Fibroblast of the aortic adventitia (primary cell): ENCODE results near the gene IL4I1. TPM values are rescaled to one million over a fixed set of nuclear protein-coding genes. Genes with fewer than 3 reads are reported as not detected.

Experiments used
- DNase-seq: peaks from one replicate; pipeline ENCODE4 v3.0.0-alpha.2; 2010; ENCODE audit warnings: low read depth
- H3K4me3 ChIP-seq: 2 replicates; pipeline ENCODE4 v1.5.1; 2011; ENCODE audit warnings: low read depth, mild to moderate bottlenecking, control low read depth, low read length, moderate library complexity
- total RNA-seq: library from RNA; depleted of rRNA; stranded (reverse); fragments of >200 nt; gene quantifications from 2 replicates; pipeline ENCODE4 v1.2.3, GENCODE V29; 2012; ENCODE audit warnings: low replicate concordance
- TF ChIP-seq, protein P1 (sequence below): IDR thresholded peaks from 2 replicates; pipeline ENCODE4 v1.5.1; 2011; ENCODE audit warnings: mild to moderate bottlenecking, low read length, control low read depth, inconsistent platforms; ENCODE audit not compliant: insufficient read depth

Gene IL4I1
- total RNA-seq, 1 donor: not detected

DNA sequence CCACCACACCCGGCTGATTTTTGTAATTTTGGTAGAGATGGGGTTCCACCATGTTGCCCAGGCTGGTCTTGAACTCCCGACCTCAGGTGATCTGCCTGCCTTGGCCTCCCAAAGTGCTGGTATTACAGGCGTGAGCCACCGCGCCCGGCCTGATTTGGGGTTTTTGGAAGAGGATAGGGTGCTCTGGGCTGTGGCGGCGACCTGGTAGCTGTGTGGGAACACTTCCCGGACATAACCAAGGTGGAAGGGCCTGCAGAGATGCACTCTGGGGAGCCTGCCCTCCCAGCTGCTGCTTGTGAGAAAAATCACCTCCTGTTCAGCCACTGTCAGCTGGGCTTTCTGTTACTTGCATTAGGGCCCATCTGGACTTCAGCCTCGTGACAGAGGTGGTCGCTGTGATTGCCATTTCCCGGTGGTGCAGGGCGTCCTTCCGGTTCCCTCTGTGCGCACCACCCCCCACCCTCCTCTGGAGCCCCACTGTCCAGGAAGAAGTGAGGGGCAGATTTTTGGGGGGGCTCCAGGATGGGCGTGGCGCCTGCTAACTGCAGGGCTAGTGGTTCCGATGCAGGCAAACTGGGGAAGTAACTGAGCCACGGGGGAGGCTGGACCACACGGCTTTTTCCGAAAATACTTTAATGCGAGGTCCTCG is 7.5 kb downstream of the IL4I1 start:
- TF ChIP-seq, protein P1, sequence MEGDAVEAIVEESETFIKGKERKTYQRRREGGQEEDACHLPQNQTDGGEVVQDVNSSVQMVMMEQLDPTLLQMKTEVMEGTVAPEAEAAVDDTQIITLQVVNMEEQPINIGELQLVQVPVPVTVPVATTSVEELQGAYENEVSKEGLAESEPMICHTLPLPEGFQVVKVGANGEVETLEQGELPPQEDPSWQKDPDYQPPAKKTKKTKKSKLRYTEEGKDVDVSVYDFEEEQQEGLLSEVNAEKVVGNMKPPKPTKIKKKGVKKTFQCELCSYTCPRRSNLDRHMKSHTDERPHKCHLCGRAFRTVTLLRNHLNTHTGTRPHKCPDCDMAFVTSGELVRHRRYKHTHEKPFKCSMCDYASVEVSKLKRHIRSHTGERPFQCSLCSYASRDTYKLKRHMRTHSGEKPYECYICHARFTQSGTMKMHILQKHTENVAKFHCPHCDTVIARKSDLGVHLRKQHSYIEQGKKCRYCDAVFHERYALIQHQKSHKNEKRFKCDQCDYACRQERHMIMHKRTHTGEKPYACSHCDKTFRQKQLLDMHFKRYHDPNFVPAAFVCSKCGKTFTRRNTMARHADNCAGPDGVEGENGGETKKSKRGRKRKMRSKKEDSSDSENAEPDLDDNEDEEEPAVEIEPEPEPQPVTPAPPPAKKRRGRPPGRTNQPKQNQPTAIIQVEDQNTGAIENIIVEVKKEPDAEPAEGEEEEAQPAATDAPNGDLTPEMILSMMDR: no peak
- DNase-seq: no peak
- no peak overlapping the region for H3K4me3 ChIP-seq

DNA sequence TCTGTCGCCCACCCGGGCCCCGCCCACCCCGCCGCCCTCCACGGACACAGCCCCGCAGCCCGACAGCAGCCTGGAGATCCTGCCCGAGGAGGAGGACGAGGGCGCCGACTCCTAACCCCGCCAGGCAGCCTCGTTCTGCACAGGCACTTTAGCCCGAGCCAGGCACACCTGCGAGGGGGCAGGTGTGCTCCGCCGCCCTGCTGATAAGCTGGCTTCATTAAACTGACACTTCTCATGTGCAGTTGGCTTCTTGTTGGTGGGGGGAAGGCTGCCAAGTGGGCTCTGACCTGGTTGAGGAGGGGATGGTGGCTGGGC is 8.2 kb downstream of the IL4I1 start:
- TF ChIP-seq, protein P1: no peak
- no peak for DNase-seq

DNA sequence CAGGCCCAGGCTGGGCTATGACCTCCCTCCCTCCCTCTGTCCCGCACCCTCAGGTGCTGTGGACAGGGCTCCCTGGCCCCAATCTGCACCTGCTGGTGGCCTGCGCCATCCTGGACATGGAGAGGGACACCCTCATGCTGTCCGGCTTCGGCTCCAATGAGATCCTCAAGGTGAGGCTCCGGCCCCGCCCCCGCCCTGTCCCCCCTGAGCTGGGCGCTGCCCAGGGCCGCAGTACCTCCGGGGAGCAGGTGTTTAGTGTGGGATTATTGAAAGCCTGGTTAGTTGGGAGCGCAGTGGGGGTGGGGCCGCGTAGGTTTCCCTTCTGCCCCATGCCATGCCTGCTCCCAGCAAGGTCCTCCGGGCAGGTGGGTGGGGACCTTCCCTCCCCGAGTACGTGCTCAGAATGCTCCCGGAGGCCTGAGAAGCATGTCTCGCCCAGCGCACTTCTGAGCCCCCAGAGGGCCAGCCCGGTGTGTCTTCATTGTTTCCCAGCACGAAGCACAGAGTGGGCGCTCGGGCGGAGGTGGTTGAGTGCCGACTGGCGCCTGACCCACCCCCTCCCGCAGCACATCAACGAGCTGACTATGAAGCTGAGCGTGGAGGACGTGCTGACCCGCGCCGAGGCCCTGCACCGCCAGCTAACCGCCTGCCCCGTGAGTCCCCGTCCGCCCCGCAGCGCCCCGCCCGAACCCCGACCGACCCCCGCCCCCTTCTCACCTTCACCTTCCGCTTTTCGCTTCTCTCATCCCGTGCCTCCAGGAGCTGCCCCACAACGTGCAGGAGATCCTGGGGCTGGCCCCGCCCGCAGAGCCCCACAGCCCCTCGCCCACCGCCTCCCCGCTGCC is 8.8 kb downstream of the IL4I1 start:
- no peak for DNase-seq
- TF ChIP-seq, protein P1: no peak

More for the DNA sequence above, 8.2 kb downstream of the IL4I1 start:
- no peak overlapping the region for H3K4me3 ChIP-seq

DNA sequence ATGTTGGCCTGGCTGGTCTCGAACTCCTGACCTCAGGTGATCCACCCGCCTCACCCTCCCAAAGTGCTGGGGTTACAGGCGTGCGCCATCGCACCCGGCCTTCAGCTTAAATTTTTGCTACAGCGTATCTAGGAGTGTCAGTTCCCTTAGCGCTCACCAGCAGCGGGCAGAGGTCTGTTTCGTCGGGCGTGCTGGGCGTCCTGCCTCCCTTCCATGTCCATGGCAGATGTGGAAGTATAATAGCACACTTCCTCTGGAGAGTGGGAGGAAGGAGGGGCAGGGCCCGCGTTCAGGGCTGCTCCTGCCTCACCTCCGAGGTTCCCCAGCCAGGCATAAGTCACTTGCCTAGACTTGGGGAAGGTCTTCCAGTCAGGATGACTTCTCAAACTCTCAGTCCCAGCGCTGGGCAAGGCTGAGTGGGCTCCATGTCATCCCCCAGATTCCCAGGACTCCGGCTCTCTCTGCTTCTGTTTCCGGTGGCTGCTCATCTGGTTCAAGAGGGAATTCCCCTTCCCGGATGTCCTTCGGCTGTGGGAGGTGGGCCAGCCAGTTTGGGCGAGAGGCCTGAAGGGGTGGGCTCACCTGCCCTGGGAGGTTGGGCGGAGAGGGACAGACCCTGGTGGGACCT is 9.5 kb downstream of the IL4I1 start:
- DNase-seq: no peak
- TF ChIP-seq, protein P1: no peak
- no peak overlapping the region for H3K4me3 ChIP-seq

More for the DNA sequence above, 8.8 kb downstream of the IL4I1 start:
- H3K4me3 ChIP-seq: no peak overlapping the region

DNA sequence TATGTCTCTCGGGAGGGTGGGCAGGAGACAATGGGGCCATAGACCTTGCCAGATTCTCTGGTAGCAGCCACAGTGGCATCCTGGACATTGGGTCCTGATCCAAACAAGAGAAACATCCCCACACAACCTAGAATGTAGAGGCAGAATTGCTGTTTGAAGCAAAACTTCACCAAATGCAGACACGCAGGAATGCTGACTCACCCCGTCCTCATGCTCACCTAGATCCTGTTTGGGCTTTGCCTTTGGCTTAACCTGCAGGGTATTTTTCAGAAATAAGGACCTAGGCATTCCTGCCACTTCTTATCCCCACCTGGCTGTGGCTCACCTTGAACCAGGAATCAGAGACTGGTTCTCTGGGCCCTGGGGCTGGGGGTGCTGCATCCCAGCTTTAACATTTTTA is 11.9 kb downstream of the IL4I1 start:
- TF ChIP-seq, protein P1: no peak
- DNase-seq: no peak

DNA sequence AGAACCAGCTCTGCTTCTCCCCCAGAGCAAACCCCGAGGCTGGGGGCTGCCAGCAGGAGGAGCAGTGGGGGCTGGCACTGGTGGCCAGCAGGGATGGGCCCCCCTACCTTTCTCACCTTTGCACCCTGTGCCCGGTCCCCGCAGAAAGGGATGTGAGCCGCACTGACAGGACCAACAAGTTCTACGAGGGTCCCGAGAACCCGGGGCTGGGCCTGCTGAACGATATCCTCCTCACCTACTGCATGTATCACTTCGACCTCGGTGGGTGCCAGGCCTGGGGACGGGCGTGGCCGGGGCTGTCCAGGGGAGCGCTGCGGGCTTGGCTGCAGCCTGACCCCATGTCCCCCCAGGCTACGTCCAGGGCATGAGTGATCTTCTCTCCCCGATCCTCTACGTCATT is 12.6 kb downstream of the IL4I1 start:
- no peak for DNase-seq
- H3K4me3 ChIP-seq: no peak overlapping the region
- TF ChIP-seq, protein P1: no peak

More for the DNA sequence above, 11.9 kb downstream of the IL4I1 start:
- no peak overlapping the region for H3K4me3 ChIP-seq
